Activated T-cell treated with anti-CD3 and anti-CD28 coated beads, Interleukin-2, amount 50 U/mL, for 72 hours (primary cell): ENCODE measurements around the gene ABCA3. TPM values are rescaled to one million over a fixed set of nuclear protein-coding genes. Genes with fewer than 3 reads are reported as not detected.

ENCODE experiments used
- ATAC-seq, 2 donors: fragments of 150-1000 bp; cut with Tn5 transposase; replicated peaks in 1 of 2; 2 replicates each; pipeline ENCODE4 v1.10.0; 2021; ENCODE audit warnings: moderate library complexity in 2 of 2, mild to moderate bottlenecking in 1 of 2
- DNase-seq, 2 donors: peaks; one replicate each; pipeline ENCODE4 v3.0.0; 2021 to 2022; ENCODE audit warnings: mixed read lengths in 1 of 2
- H3K27ac Mint-ChIP-seq: one replicate; pipeline ENCODE4 v1.8.0; 2022; ENCODE audit warnings: mild to moderate bottlenecking, moderate library complexity, mixed read lengths
- H3K27me3 Mint-ChIP-seq: one replicate; pipeline ENCODE4 v1.8.0; 2022; ENCODE audit warnings: low read depth, mixed read lengths
- H3K36me3 Mint-ChIP-seq, 2 donors: one replicate each; pipeline ENCODE4 v1.8.0; 2022; ENCODE audit warnings: mixed read lengths in 2 of 2, mild to moderate bottlenecking in 1 of 2; ENCODE audit not compliant: insufficient read depth in 2 of 2
- H3K4me1 Mint-ChIP-seq: one replicate; pipeline ENCODE4 v1.8.0; 2022; ENCODE audit warnings: low read depth, mixed read lengths
- H3K4me3 Mint-ChIP-seq, 2 donors: one replicate each; pipeline ENCODE4 v1.8.0; 2022; ENCODE audit warnings: mild to moderate bottlenecking in 2 of 2, mixed read lengths in 2 of 2, moderate library complexity in 2 of 2
- H3K9me3 Mint-ChIP-seq, 2 donors: one replicate each; pipeline ENCODE4 v1.8.0; 2022; ENCODE audit warnings: mixed read lengths in 2 of 2
- total RNA-seq, 2 donors: library from RNA; stranded (reverse); gene quantifications; one replicate each; pipeline ENCODE4 v1.2.3, GENCODE V29; 2022

The ABCA3 gene
- total RNA-seq, 2 donors from 2014 or later: 13.7 to 14.6 TPM

GRCh38 chr16:2324296-2324859 lies 16.1 kb downstream of the ABCA3 start:
- Mint-ChIP-seq H3K27ac (no peak overlapping the region), H3K4me1 (no peaks in the 10 kb centered on the region), H3K4me3 (no peak overlapping the region), H3K27me3 (no peaks in the 10 kb centered on the region), H3K36me3 (peaks cover under 1 to 1% of the 10 kb centered on the region in 2 donors), H3K9me3 (no peaks in the 10 kb centered on the region)
- ATAC-seq: no peak
- DNase-seq: no peak

DNA sequence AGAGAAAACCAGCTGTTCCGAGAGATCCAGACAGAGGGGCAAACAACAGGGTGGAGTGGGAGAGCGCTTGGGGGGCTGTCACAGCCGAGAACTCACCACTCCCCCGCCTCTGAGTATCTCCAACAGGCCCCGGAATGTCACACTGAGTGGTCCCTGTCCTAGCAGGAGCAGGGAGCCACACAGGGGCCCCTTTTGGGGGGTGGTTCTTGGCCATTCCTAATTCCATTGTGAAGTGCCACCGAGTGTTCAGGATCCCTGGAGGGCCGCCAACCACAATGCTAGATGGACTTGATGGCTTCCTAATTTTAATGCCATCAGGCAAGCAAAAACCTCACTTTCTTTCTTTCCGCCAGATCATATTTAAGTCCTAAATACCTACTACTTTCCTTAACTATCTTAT lies 16.8 kb downstream of the ABCA3 start:
- no peaks in the 10 kb centered on the region for H3K9me3 Mint-ChIP-seq
- H3K4me1 Mint-ChIP-seq: no peaks in the 10 kb centered on the region
- no peak for ATAC-seq
- no peaks in the 10 kb centered on the region for H3K27me3 Mint-ChIP-seq
- no peak overlapping the region for H3K4me3 Mint-ChIP-seq
- H3K36me3 Mint-ChIP-seq: peaks cover 1% of the 10 kb centered on the region in 2 donors
- no peak overlapping the region for H3K27ac Mint-ChIP-seq
- no peak for DNase-seq

- no peak for ATAC-seq
Observed at GRCh38 chr16:2319606-2320005, 20.9 kb downstream of the ABCA3 start.

GRCh38 chr16:2317231-2318020 lies 23.1 kb downstream of the ABCA3 start:
- ATAC-seq: no peak
- no peak for DNase-seq
- peaks cover 0 to 1% of the 10 kb centered on the region in 2 donors for H3K36me3 Mint-ChIP-seq

More at GRCh38 chr16:2319606-2320005, 20.9 kb downstream of the ABCA3 start:
- Mint-ChIP-seq H3K9me3 (no peaks in the 10 kb centered on the region), H3K27ac (no peak overlapping the region), H3K27me3 (no peaks in the 10 kb centered on the region), H3K4me3 (no peak overlapping the region), H3K36me3 (peaks cover 1% of the 10 kb centered on the region in 2 donors), H3K4me1 (no peaks in the 10 kb centered on the region)
- no peak for DNase-seq

DNA sequence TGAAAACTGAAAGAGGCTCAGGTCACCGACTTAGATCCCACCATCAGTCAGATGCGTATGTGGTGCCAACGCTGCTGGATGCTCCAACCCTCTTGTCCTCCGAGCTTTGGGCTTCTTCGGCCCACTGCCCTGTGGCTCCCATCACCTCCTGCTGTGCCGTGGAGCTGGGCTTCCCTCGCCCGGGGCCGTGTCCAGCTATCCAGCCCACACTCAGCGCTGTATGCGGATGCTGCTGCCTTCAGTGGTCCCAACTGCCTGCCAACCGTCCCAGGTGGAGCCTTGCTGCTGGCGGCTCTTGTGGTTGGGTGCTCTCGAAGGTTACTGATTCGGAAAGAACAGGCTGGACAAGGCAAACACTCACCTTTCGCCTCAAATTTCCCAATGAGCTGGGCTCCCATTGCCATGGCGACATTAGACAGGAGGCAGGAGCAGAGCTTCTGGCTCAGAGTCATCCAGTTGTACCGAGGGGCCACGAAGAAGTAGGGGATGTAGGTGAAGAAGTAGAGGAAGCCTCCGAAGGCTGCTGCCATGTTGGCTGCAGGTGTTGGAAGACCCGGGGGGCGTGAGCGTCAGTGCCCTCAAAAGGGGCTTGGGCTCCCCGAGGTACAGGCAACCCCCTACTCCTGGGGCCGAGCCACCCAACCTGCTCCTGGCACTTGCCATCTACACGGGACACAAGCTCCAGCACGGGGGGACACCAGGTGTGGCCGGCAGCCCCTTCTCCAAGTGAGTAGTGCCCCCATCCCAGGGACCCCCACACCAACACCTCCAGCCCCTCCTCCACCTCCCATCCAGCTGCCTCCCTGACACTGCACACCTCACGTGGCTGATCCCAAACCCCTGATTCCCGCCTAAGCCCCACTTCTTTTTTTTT lies 32.2 kb downstream of the ABCA3 start:
- ATAC-seq (no peak), DNase-seq (no peak)
- H3K4me1 Mint-ChIP-seq: no peaks in the 10 kb centered on the region
- H3K9me3 Mint-ChIP-seq: no peaks in the 10 kb centered on the region
- no peaks in the 10 kb centered on the region for H3K36me3 Mint-ChIP-seq
- H3K4me3 Mint-ChIP-seq: no peak overlapping the region
- no peaks in the 10 kb centered on the region for H3K27me3 Mint-ChIP-seq
- H3K27ac Mint-ChIP-seq: no peak overlapping the region

More at GRCh38 chr16:2317231-2318020, 23.1 kb downstream of the ABCA3 start:
- Mint-ChIP-seq H3K9me3 (no peaks in the 10 kb centered on the region), H3K27ac (no peak overlapping the region), H3K4me1 (no peaks in the 10 kb centered on the region), H3K27me3 (no peaks in the 10 kb centered on the region), H3K4me3 (no peak overlapping the region)

- no peak for ATAC-seq
- H3K27ac Mint-ChIP-seq: no peak overlapping the region
Observed at GRCh38 chr16:2299915-2300192, 40.7 kb downstream of the ABCA3 start.

GRCh38 chr16:2299121-2299914 lies 41.2 kb downstream of the ABCA3 start:
- Mint-ChIP-seq H3K27ac (no peak overlapping the region), H3K27me3 (no peaks in the 10 kb centered on the region), H3K4me1 (no peaks in the 10 kb centered on the region), H3K9me3 (no peaks in the 10 kb centered on the region), H3K36me3 (no peaks in the 10 kb centered on the region), H3K4me3 (no peak overlapping the region)
- ATAC-seq: no peak
- DNase-seq: no peak

More at GRCh38 chr16:2299915-2300192, 40.7 kb downstream of the ABCA3 start:
- no peaks in the 10 kb centered on the region for H3K36me3 Mint-ChIP-seq
- no peak for DNase-seq
- no peak overlapping the region for H3K4me3 Mint-ChIP-seq
- H3K9me3 Mint-ChIP-seq: no peaks in the 10 kb centered on the region
- H3K27me3 Mint-ChIP-seq: no peaks in the 10 kb centered on the region
- H3K4me1 Mint-ChIP-seq: no peaks in the 10 kb centered on the region

GRCh38 chr16:2298621-2299020 lies 41.9 kb downstream of the ABCA3 start:
- H3K27me3 Mint-ChIP-seq: no peaks in the 10 kb centered on the region
- ATAC-seq (no peak), DNase-seq (no peak)
- no peaks in the 10 kb centered on the region for H3K36me3 Mint-ChIP-seq
- no peaks in the 10 kb centered on the region for H3K4me1 Mint-ChIP-seq
- H3K27ac Mint-ChIP-seq: no peak overlapping the region
- H3K4me3 Mint-ChIP-seq: no peak overlapping the region
- H3K9me3 Mint-ChIP-seq: no peaks in the 10 kb centered on the region

DNA sequence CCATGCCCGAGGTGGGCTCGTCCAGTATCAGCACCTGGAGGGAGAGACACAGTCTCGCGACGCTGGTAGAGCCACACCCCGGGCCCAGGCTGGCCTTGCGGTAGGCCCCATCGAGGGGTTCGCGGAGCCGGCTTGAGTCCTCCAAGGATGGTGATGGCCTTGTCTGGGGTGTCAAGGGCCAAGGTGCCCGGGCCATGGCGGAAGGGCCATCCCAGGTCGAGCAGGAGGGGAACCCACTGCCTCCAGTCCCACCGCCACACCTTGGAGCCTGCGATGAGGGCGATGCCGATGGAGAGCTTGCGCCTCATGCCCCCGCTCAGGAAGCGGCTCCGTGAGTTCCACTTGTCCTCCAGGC lies 43.0 kb downstream of the ABCA3 start:
- ATAC-seq: no peak
- Mint-ChIP-seq H3K27ac (no peak overlapping the region), H3K36me3 (no peaks in the 10 kb centered on the region), H3K4me3 (no peak overlapping the region), H3K4me1 (no peaks in the 10 kb centered on the region), H3K27me3 (no peaks in the 10 kb centered on the region), H3K9me3 (no peaks in the 10 kb centered on the region)
- DNase-seq: no peak

GRCh38 chr16:2296661-2297505 lies 43.6 kb downstream of the ABCA3 start:
- Mint-ChIP-seq H3K9me3 (no peaks in the 10 kb centered on the region), H3K36me3 (no peaks in the 10 kb centered on the region), H3K4me3 (no peak overlapping the region), H3K4me1 (no peaks in the 10 kb centered on the region), H3K27ac (no peak overlapping the region), H3K27me3 (no peaks in the 10 kb centered on the region)
- ATAC-seq (peak; percentile 43 to 47), DNase-seq (peak; percentile 27 to 36)

DNA sequence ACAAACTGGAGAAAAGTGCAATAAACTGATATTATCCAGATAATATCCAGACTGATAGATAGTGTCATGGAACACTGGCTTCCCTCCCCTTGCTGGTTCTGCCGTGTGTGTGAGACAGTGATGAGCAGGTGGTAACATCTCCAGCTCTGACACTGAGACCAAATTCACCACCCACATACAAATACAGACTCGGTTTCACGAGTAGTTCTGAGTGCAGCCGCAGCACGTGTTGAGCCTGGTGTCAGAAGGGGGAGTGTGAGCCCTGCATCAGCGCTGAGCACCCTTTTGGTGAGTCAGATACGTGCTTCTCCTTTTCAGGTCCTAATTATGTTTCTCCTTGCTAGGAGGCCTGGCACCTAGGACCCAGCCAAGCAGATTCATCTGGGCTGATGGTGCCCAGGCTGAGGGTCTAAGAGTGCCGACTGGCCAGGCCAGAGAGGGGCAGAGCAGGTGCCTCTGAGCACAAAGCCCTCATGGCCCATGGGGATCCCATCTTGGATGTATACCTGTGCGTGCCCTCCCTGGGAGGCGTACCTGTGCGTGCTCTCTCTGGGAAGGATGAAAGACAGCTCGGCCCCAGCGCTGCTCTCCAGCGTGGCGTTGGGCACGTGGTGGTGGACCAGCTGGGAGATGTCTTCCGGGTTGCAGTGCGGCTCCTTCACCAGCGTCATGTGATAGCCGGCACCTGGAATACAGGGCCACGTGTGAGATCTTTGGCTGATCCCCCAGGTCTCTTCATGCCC lies 45.3 kb downstream of the ABCA3 start:
- Mint-ChIP-seq H3K4me3 (no peak overlapping the region), H3K36me3 (no peaks in the 10 kb centered on the region), H3K4me1 (no peaks in the 10 kb centered on the region), H3K9me3 (no peaks in the 10 kb centered on the region), H3K27me3 (no peaks in the 10 kb centered on the region), H3K27ac (no peak overlapping the region)
- DNase-seq: no peak
- peak in 1 of 2 donors; percentile 30 for ATAC-seq

GRCh38 chr16:2292221-2292620 lies 48.3 kb downstream of the ABCA3 start:
- no peaks in the 10 kb centered on the region for H3K9me3 Mint-ChIP-seq
- DNase-seq (no peak), ATAC-seq (no peak)
- H3K4me1 Mint-ChIP-seq: no peaks in the 10 kb centered on the region
- no peaks in the 10 kb centered on the region for H3K27me3 Mint-ChIP-seq
- no peaks in the 10 kb centered on the region for H3K36me3 Mint-ChIP-seq
- no peak overlapping the region for H3K4me3 Mint-ChIP-seq
- H3K27ac Mint-ChIP-seq: no peak overlapping the region
